Measurements from ENCODE around the gene LRRFIP1.

DNA sequence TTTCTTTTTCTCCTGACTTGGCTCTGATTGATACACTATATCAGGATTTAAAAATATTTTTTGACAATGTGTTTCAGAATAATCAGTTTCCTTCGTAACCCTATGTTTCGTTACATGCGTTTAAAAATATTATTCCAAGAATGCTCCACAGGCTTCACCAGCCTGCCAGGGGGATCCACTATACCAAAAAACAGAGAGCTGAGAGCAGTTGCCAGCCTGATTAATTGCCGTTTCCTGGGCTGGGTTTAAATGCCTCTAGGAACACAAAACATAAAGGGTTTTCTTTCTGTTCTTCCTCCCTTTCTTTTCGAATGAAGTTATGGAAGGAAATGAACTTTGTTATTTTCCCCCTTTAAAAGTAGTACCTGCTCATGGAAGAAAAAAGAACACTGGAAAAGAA is 47.9 kb downstream of the LRRFIP1 start:
- no peak for TF ChIP-seq CTCF (IDR thresholded peaks at IDR 0.05)
- TF ChIP-seq POLR2A (IDR thresholded peaks at IDR 0.05): no peak
- TF ChIP-seq EP300 (IDR thresholded peaks at IDR 0.05; ENCODE audit: low read depth): no peak
